H1 (cell line): Measurements from ENCODE around the gene DIPK1A. TPM values are rescaled to one million over a fixed set of nuclear protein-coding genes. Genes with fewer than 3 reads are reported as not detected.

Source experiments
- CTCF ChIA-PET: fragments of 300-600 bp; sonication (Branson Sonifier 250); formaldehyde crosslinking; loops from one replicate; lab custom pipeline; 2021; ENCODE audit not compliant: partially characterized antibody; lab: Charles Lee
- POLR2A ChIA-PET: fragments of 300-600 bp; sonication (Branson Sonifier 250); formaldehyde crosslinking; loops from one replicate; lab custom pipeline; 2021; ENCODE audit warnings: inconsistent platforms; ENCODE audit not compliant: partially characterized antibody; lab: Charles Lee
- DNase-seq, 2 experiments: peaks; one replicate each; pipeline versions ENCODE4 v3.0.0 to v3.0.0-alpha.2; 2010 to 2022; ENCODE audit warnings: low spot score in 2 of 2, low read depth in 1 of 2, mixed read lengths in 1 of 2
- FAIRE-seq: peaks from 2 replicates; lab custom pipeline; 2011; peaks lifted over from hg19 to GRCh38; lab: Jason Lieb, UNC
- H2AFZ ChIP-seq: 2 replicates; pipeline ENCODE4 v1.8.1; 2012; ENCODE audit warnings: low read length, inconsistent platforms
- H2AK5ac ChIP-seq: 2 replicates; pipeline ENCODE4 v1.6.1; 2013; ENCODE audit warnings: low read depth, low read length
- H2BK120ac ChIP-seq: replicated peaks from 2 replicates; pipeline ENCODE3; 2013; ENCODE audit warnings: low read depth, low read length, inconsistent platforms
- H2BK12ac ChIP-seq: 2 replicates; pipeline ENCODE4 v1.6.1; 2013; ENCODE audit warnings: low read depth, low read length
- H2BK15ac ChIP-seq: 2 replicates; pipeline ENCODE4 v1.6.1; 2013; ENCODE audit warnings: low read length
- H2BK20ac ChIP-seq: 2 replicates; pipeline ENCODE4 v1.6.1; 2013; ENCODE audit warnings: low read length
- H2BK5ac ChIP-seq: 2 replicates; pipeline ENCODE4 v1.6.1; 2013; ENCODE audit warnings: low read depth, low read length
- H3K14ac ChIP-seq: 2 replicates; pipeline ENCODE4 v1.6.1; 2013; ENCODE audit warnings: inconsistent platforms; ENCODE audit not compliant: insufficient read length
- H3K18ac ChIP-seq: 2 replicates; pipeline ENCODE4 v1.6.1; 2013; ENCODE audit warnings: low read length; ENCODE audit errors: extremely low read depth
- H3K23ac ChIP-seq: 2 replicates; pipeline ENCODE4 v1.6.1; 2013; ENCODE audit warnings: inconsistent platforms; ENCODE audit not compliant: insufficient read length
- H3K23me2 ChIP-seq: 2 replicates; pipeline ENCODE4 v1.6.1; 2013; ENCODE audit warnings: low read depth, low read length
- H3K27ac ChIP-seq: 2 replicates; pipeline ENCODE4 v1.6.1; 2011; ENCODE audit warnings: low read depth, low read length, inconsistent platforms
- H3K27me3 ChIP-seq, 4 experiments: replicated peaks in 1 of 4; 1 replicate in 1 of 4; 2 replicates in 3 of 4; pipeline versions ENCODE4 v1.6.1 to v1.8.1; 2011 to 2013; ENCODE audit warnings: low read length in 3 of 4, mild to moderate bottlenecking in 3 of 4, inconsistent platforms in 2 of 4, mixed read lengths in 2 of 4, moderate library complexity in 1 of 4; ENCODE audit not compliant: control insufficient read depth in 3 of 4, insufficient read depth in 3 of 4; ENCODE audit errors: extremely low read depth in 1 of 4
- H3K36me3 ChIP-seq, 4 experiments: 2 replicates each; pipeline versions ENCODE4 v1.6.1 to v1.8.1; 2011 to 2013; ENCODE audit warnings: mild to moderate bottlenecking in 4 of 4, low read length in 3 of 4, moderate library complexity in 2 of 4, control low read depth in 1 of 4, inconsistent platforms in 1 of 4; ENCODE audit not compliant: insufficient read depth in 4 of 4, control insufficient read depth in 2 of 4
- H3K4ac ChIP-seq: replicated peaks from 2 replicates; pipeline ENCODE3; 2013; ENCODE audit warnings: low read length, low read depth, mixed read lengths, inconsistent platforms; ENCODE audit not compliant: insufficient read length
- H3K4me1 ChIP-seq, 4 experiments: replicated peaks in 1 of 4; 1 replicate in 1 of 4; 2 replicates in 3 of 4; pipeline versions ENCODE4 v1.6.1 to v1.8.1; 2011 to 2013; ENCODE audit warnings: low read length in 3 of 4, inconsistent platforms in 2 of 4, mixed read lengths in 1 of 4; ENCODE audit not compliant: insufficient read depth in 4 of 4, control insufficient read depth in 3 of 4
- H3K4me2 ChIP-seq, 2 experiments: 2 replicates each; pipeline versions ENCODE4 v1.6.1 to v1.8.1; 2011 to 2013; ENCODE audit warnings: low read depth in 2 of 2, low read length in 2 of 2, control low read depth in 1 of 2, inconsistent platforms in 1 of 2, mild to moderate bottlenecking in 1 of 2; ENCODE audit not compliant: insufficient read depth in 1 of 2
- H3K4me3 ChIP-seq, 4 experiments: fragments of 200-600, 300-600 bp in 1 of 4; sonication (generic), shearing (Covaris generic), sonication (Bioruptor Twin) in 1 of 4; 2 replicates each; pipeline versions ENCODE4 v1.5.1 to v1.8.1; 2011 to 2016; ENCODE audit warnings: low read length in 4 of 4, low read depth in 3 of 4, control low read depth in 2 of 4, inconsistent platforms in 2 of 4, mild to moderate bottlenecking in 2 of 4, mixed read lengths in 1 of 4, moderate library complexity in 1 of 4; ENCODE audit not compliant: insufficient read depth in 2 of 4; ENCODE audit errors: extremely low read depth in 1 of 4
- H3K56ac ChIP-seq: replicated peaks from 2 replicates; pipeline ENCODE3; 2013; ENCODE audit warnings: low read depth, mild to moderate bottlenecking, mixed read lengths, low read length, inconsistent platforms; ENCODE audit not compliant: insufficient read length
- H3K79me1 ChIP-seq: 2 replicates; pipeline ENCODE4 v1.6.1; 2013; ENCODE audit warnings: low read depth, low read length, control low read depth
- H3K79me2 ChIP-seq, 2 experiments: 2 replicates each; pipeline versions ENCODE4 v1.6.1 to v1.8.1; 2012 to 2013; ENCODE audit warnings: low read length in 2 of 2, mild to moderate bottlenecking in 2 of 2, inconsistent platforms in 1 of 2; ENCODE audit not compliant: insufficient read depth in 2 of 2, control insufficient read depth in 1 of 2
- H3K9ac ChIP-seq, 4 experiments: replicated peaks in 1 of 4; 1 replicate in 1 of 4; 2 replicates in 3 of 4; pipeline versions ENCODE4 v1.6.1 to v1.8.1; 2011 to 2013; ENCODE audit warnings: low read depth in 3 of 4, low read length in 3 of 4, control low read depth in 2 of 4, mild to moderate bottlenecking in 2 of 4, moderate library complexity in 2 of 4, inconsistent platforms in 1 of 4; ENCODE audit errors: extremely low read depth in 1 of 4
- H3K9me3 ChIP-seq, 2 experiments: 2 replicates each; pipeline versions ENCODE4 v1.6.1 to v1.8.1; 2012 to 2013; ENCODE audit warnings: mild to moderate bottlenecking in 2 of 2, moderate library complexity in 2 of 2, control low read depth in 1 of 2, inconsistent platforms in 1 of 2, low read depth in 1 of 2, low read length in 1 of 2, mixed read lengths in 1 of 2; ENCODE audit not compliant: insufficient read depth in 2 of 2
- H4K20me1 ChIP-seq, 2 experiments: replicated peaks in 1 of 2; 2 replicates each; pipeline versions ENCODE3 to v1.8.1; 2011 to 2013; ENCODE audit warnings: inconsistent platforms in 2 of 2, low read length in 2 of 2, mild to moderate bottlenecking in 1 of 2; ENCODE audit not compliant: insufficient read depth in 2 of 2, control insufficient read depth in 1 of 2
- H4K5ac ChIP-seq: 2 replicates; pipeline ENCODE4 v1.6.1; 2013; ENCODE audit warnings: low read length, low read depth, mixed read lengths, inconsistent platforms; ENCODE audit not compliant: insufficient read length
- H4K8ac ChIP-seq: 2 replicates; pipeline ENCODE4 v1.8.0; 2013; ENCODE audit warnings: mild to moderate bottlenecking, moderate library complexity, low read length, inconsistent platforms; ENCODE audit not compliant: insufficient read depth; ENCODE audit errors: extremely low read depth
- H4K91ac ChIP-seq: replicated peaks from 2 replicates; pipeline ENCODE3; 2013; ENCODE audit warnings: low read length, mixed read lengths, inconsistent platforms; ENCODE audit not compliant: insufficient read length
- CBX5 ChIP-seq: fragments of 300-800, 300-1000 bp; sonication (generic); IDR thresholded peaks from 2 replicates; pipeline ENCODE4 v1.7.1; 2016; ENCODE audit warnings: antibody characterized with exemption, low read length, low read depth
- CREB1 ChIP-seq: IDR thresholded peaks from 2 replicates; pipeline ENCODE4 v1.6.1; 2012; ENCODE audit warnings: inconsistent platforms
- GABPA ChIP-seq: IDR thresholded peaks from 2 replicates; pipeline ENCODE4 v1.6.1; 2011; ENCODE audit warnings: mild to moderate bottlenecking, low read length, moderate library complexity, borderline replicate concordance; ENCODE audit not compliant: insufficient read depth
- JUND ChIP-seq: IDR thresholded peaks from 2 replicates; pipeline ENCODE4 v1.6.1; 2011; ENCODE audit warnings: mild to moderate bottlenecking, improper control_type of control experiment, low read length
- PHF8 ChIP-seq: fragments of 200-600 bp; sonication (generic); conservative IDR thresholded peaks from 2 replicates; pipeline ENCODE4 v1.7.1; 2012; ENCODE audit warnings: low read depth, mild to moderate bottlenecking, inconsistent platforms, low read length, moderate library complexity
- POLR2AphosphoS5 ChIP-seq: IDR thresholded peaks from 2 replicates; pipeline ENCODE4 v1.6.1; 2011; ENCODE audit warnings: low read depth, low read length
- POU5F1 ChIP-seq: IDR thresholded peaks from 2 replicates; pipeline ENCODE4 v1.6.1; 2011; ENCODE audit warnings: low read depth, mild to moderate bottlenecking, low read length, moderate library complexity
- SP1 ChIP-seq: IDR thresholded peaks from 2 replicates; pipeline ENCODE4 v1.6.1; 2011; ENCODE audit warnings: low read depth, low read length
- ZNF274 ChIP-seq: IDR thresholded peaks from 2 replicates; pipeline ENCODE4 v1.7.0; 2012; ENCODE audit warnings: low read length, borderline replicate concordance; ENCODE audit errors: extremely low read depth
- WGBS, 2 experiments: shearing (Covaris generic) in 1 of 2; methylation state at CpG; one replicate each; pipeline versions ENCODE4 v1.1.6 to v1.1.7; 2013 to 2015; ENCODE audit warnings: low lambda C conversion rate in 2 of 2, mixed read lengths in 2 of 2, inconsistent platforms in 1 of 2, low coverage in 1 of 2, missing lambda C conversion rate in 1 of 2; ENCODE audit not compliant: insufficient replicate concordance in 2 of 2, insufficient coverage in 1 of 2, insufficient read length in 1 of 2; ENCODE audit errors: extremely low coverage in 1 of 2, missing lambda C conversion rate in 1 of 2; 5-methylcytosine and 5-hydroxymethylcytosine counted together
- polyA plus RNA-seq, 7 experiments: library from polyadenylated mRNA; depleted of rRNA in 3 of 7; stranded (reverse) in 5 of 7; unstranded in 2 of 7; fragments of >200 nt in 5 of 7; fragments of 200-250 nt in 2 of 7; gene quantifications; 1 replicate in 5 of 7; 2 replicates in 1 of 7; 4 replicates in 1 of 7; pipeline versions ENCODE4 v1.2.1 to v1.2.3, GENCODE V29; 2011 to 2013; ENCODE audit warnings: missing spikeins in 2 of 7, mixed read lengths in 2 of 7
- total RNA-seq: library from RNA; stranded (reverse); fragmentation: NEBNext Ultra II Directional; extraction: Animal tissue kit (Norgen Biotek cat#: 25700); gene quantifications from 2 replicates; pipeline ENCODE4 v1.2.1, GENCODE V29; 2021
- TF ChIP-seq, protein P1 (sequence below): IDR thresholded peaks from 2 replicates; pipeline ENCODE4 v1.6.1; 2012; ENCODE audit warnings: inconsistent platforms

DIPK1A gene
- total and polyA plus RNA-seq, 2 of the 8 experiments (the other 6 are each of a cell fraction or from before 2014, with no cell fraction given) = 2.5 to 5.0 TPM

DNA sequence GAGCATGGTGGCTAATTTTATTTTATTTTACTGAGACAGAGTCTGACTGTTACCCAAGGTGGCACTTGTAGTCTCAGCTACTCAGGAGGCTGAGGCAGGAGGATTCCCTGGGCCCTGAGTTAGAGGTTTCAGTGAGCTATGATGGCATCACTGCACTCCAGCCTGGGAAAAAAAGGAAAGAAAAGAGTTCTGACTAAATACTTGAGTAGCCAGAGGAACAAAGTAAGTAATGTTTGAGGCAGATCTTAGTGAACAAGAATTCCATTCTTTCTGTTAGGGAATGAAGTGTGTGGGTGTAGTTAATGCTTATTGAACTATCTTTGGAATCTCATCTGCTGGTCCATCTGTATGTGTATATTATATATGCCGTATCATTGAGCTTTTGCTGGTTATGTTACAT lies 163.3 kb downstream of the DIPK1A start:
- Histone ChIP-seq H3K79me2 (no peaks in the 10 kb centered on the region), H3K79me1 (no peaks in the 10 kb centered on the region), H3K56ac (no peak overlapping the region), H4K5ac (no peak overlapping the region), H3K27ac (no peak overlapping the region), H2BK15ac (no peak overlapping the region), H4K91ac (no peak overlapping the region), H3K4me1 (no peaks in the 10 kb centered on the region; a peak in 2 of 7 replicates), H2AK5ac (no peak overlapping the region), H3K4ac (no peak overlapping the region), H3K9me3 (no peaks in the 10 kb centered on the region), H3K23me2 (no peaks in the 10 kb centered on the region), H2BK5ac (no peak overlapping the region), H3K36me3 (no peaks in the 10 kb centered on the region), H3K14ac (no peak overlapping the region), H4K8ac (no peak overlapping the region), H3K23ac (no peak overlapping the region), H3K18ac (no peak overlapping the region), H3K9ac (no peak overlapping the region), H2BK12ac (no peak overlapping the region), H3K27me3 (no peaks in the 10 kb centered on the region), H2AFZ (no peak overlapping the region), H2BK120ac (no peak overlapping the region), H3K4me3 (no peak overlapping the region), H4K20me1 (no peaks in the 10 kb centered on the region), H3K4me2 (no peak overlapping the region), H2BK20ac (no peak overlapping the region)
- TF ChIP-seq POU5F1 (no peak), PHF8 (no peak), POLR2AphosphoS5 (no peak), GABPA (no peak), CBX5 (no peak), ZNF274 (no peak), SP1 (no peak), JUND (no peak), CREB1 (no peak)
- TF ChIP-seq, protein P1, sequence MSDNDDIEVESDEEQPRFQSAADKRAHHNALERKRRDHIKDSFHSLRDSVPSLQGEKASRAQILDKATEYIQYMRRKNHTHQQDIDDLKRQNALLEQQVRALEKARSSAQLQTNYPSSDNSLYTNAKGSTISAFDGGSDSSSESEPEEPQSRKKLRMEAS = no peak
- FAIRE-seq (no peak), DNase-seq (no peak)
- ChIA-PET POLR2A (interaction anchor here (2.4 to 2.5 kb wide), 2 partner anchors 13 to 34 kb away, joined by 5 to 12 read pairs; partner anchors contain the start of genes EVI5 and RPL5), CTCF (interaction anchor here (1.2 to 3.2 kb wide), 4 partner anchors 15 to 49 kb away, joined by 3 to 11 read pairs (median 6); no protein-coding TSS in a partner anchor)
- 88% methylated on average over 1 of the region's 1 CpG; no CpG with 5 or more reads in 1 of the 2 experiments for WGBS, 2 experiments
